Panc1 (cell line): ENCODE data around the gene GTSE1. TPM values are rescaled to one million over a fixed set of nuclear protein-coding genes. Genes with fewer than 3 reads are reported as not detected.

Source experiments
- ATAC-seq: fragments of 200-7000 bp; cut with Tn5 transposase; 2 replicates; pipeline ENCODE4 v1.9.1; 2020; ENCODE audit warnings: mild to moderate bottlenecking, moderate library complexity
- BruUV-seq: library from RNA; stranded (reverse); fragments of 400-500 nt; replicated peaks from 2 replicates; lab custom pipeline; 2021; lab: Mats Ljungman, UMichigan
- CTCF ChIA-PET: fragments of 300-600 bp; sonication (Branson Sonifier 250); formaldehyde crosslinking; loops from one replicate; lab custom pipeline; 2022; ENCODE audit warnings: antibody characterized with exemption; lab: Charles Lee
- POLR2A ChIA-PET: fragments of 300-600 bp; sonication (Branson Sonifier 250); formaldehyde crosslinking; loops from one replicate; lab custom pipeline; 2022; ENCODE audit warnings: antibody characterized with exemption; lab: Charles Lee
- DNase-seq: peaks from one replicate; pipeline ENCODE4 v3.0.0-alpha.2; 2010; ENCODE audit warnings: low read depth, low spot score
- H3K27ac ChIP-seq: 2 replicates; pipeline ENCODE4 v1.5.1; 2011; ENCODE audit warnings: mild to moderate bottlenecking, low read length, inconsistent platforms
- H3K27me3 ChIP-seq: fragments of 200-500 bp; sonication (Bioruptor generic); 2 replicates; pipeline ENCODE4 v1.6.0; 2014; ENCODE audit warnings: low read length, inconsistent platforms; ENCODE audit not compliant: control insufficient read depth, insufficient read depth
- H3K36me3 ChIP-seq: fragments of 200-500 bp; sonication (Bioruptor generic); 2 replicates; pipeline ENCODE4 v1.5.1; 2014; ENCODE audit warnings: inconsistent platforms, mild to moderate bottlenecking, low read length, moderate library complexity; ENCODE audit not compliant: control insufficient read depth, insufficient read depth
- H3K4me1 ChIP-seq: 2 replicates; pipeline ENCODE4 v1.5.1; 2011; ENCODE audit warnings: inconsistent platforms, mild to moderate bottlenecking, low read length, moderate library complexity; ENCODE audit not compliant: control insufficient read depth, insufficient read depth
- H3K4me3 ChIP-seq, 2 experiments: 2 replicates each; pipeline ENCODE4 v1.5.1; 2011 to 2012; ENCODE audit warnings: low read depth in 2 of 2, low read length in 2 of 2, mild to moderate bottlenecking in 2 of 2, inconsistent platforms in 1 of 2, moderate library complexity in 1 of 2
- H3K9me3 ChIP-seq: fragments of 200-500 bp; sonication (Bioruptor generic); 2 replicates; pipeline ENCODE4 v1.5.1; 2014; ENCODE audit warnings: low read depth, mild to moderate bottlenecking, inconsistent platforms, low read length, moderate library complexity; ENCODE audit not compliant: control insufficient read depth, insufficient read depth
- POLR2AphosphoS5 ChIP-seq: IDR thresholded peaks from 2 replicates; pipeline ENCODE4 v1.6.1; 2012; ENCODE audit warnings: mild to moderate bottlenecking, low read depth, low read length, moderate library complexity
- REST ChIP-seq, 2 experiments: IDR thresholded peaks; 2 replicates each; pipeline ENCODE4 v1.6.1; 2011 to 2012; ENCODE audit warnings: low read depth in 2 of 2, control low read depth in 1 of 2, low read length in 1 of 2, mild to moderate bottlenecking in 1 of 2, moderate library complexity in 1 of 2; ENCODE audit not compliant: insufficient read depth in 1 of 2
- SIN3A ChIP-seq: IDR thresholded peaks from 2 replicates; pipeline ENCODE4 v1.6.1; 2012; ENCODE audit warnings: low read depth, mild to moderate bottlenecking, low read length, moderate library complexity, borderline replicate concordance; ENCODE audit not compliant: insufficient read depth
- TCF7L2 ChIP-seq: IDR thresholded peaks from 2 replicates; pipeline ENCODE4 v1.6.1; 2011; ENCODE audit warnings: mild to moderate bottlenecking, low read depth, low read length, inconsistent platforms
- in situ Hi-C: cut with HindIII; loops from 2 replicates; pipeline ENCODE4 v1.10.0; 2016; ENCODE audit warnings: low sequenced_read_pairs, low pct_unique_long_range_greater_than_20kb
- intact Hi-C: fragments of 100-400 bp; cut with micrococcal nuclease; formaldehyde crosslinking; loops from one replicate; pipeline ENCODE4 v1.10.0; 2022; ENCODE audit not compliant: unreplicated experiment
- total RNA-seq: library from RNA; stranded (reverse); gene quantifications from one replicate; pipeline ENCODE4 v1.2.1, GENCODE V29; 2021; ENCODE audit not compliant: unreplicated experiment
- TF ChIP-seq, protein P1 (sequence below): fragments of 450-650 bp; IDR thresholded peaks from 2 replicates; pipeline ENCODE4 v1.5.1; 2017; ENCODE audit warnings: mild to moderate bottlenecking

GTSE1 gene
- total RNA-seq, 1 experiment from 2014 or later: 36.2 TPM

DNA sequence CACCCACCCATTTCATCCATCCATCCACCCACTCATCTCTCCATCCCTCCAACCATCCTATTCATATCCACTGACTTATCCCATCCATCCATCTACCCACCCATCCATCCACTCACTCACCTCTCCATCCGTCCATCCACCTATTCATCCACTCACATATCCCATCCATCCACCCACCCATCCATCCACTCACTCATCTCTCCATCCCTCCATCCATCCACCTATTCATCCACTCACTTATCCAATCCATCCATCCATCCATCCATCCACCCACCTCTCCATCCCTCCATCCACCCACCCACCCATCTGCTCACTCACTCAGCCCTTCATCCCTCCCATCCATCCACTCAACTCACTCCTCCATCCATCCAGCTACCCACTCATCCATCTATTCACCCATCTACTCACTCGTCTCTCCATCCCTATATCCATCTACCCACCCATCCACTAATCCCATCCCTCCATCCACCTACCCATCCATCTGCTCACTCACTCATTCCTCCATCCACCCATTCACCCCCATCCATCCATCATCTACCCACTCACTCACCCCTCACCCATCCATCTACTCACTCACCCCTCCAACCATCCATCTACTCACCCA lies 75.1 kb downstream of the GTSE1 start:
- TF ChIP-seq REST (IDR thresholded peaks at IDR 0.05; ENCODE audit: insufficient read depth in 1 of 2, low read depth in 2 of 2, low read length in 1 of 2) (no peak), POLR2AphosphoS5 (no peak), TCF7L2 (no peak), SIN3A (no peak)
- no peaks in the 10 kb centered on the region for H3K36me3 ChIP-seq
- no peaks in the 10 kb centered on the region for H3K27me3 ChIP-seq
- no peak for ATAC-seq
- POLR2A ChIA-PET: no interaction called here
- BruUV-seq: no TSS peak
- no peaks in the 10 kb centered on the region for H3K4me1 ChIP-seq
- no peak overlapping the region for H3K4me3 ChIP-seq
- DNase-seq: no peak
- CTCF ChIA-PET: no interaction called here
- in situ Hi-C loops: no loop called here
- intact Hi-C loops: no loop called here
- H3K9me3 ChIP-seq: no peaks in the 10 kb centered on the region
- no peak overlapping the region for H3K27ac ChIP-seq

- no TSS peak for BruUV-seq
- Histone ChIP-seq H3K4me3 (no peak overlapping the region), H3K4me1 (no peaks in the 10 kb centered on the region), H3K36me3 (no peaks in the 10 kb centered on the region), H3K27me3 (no peaks in the 10 kb centered on the region), H3K9me3 (no peaks in the 10 kb centered on the region), H3K27ac (no peak overlapping the region)
- TF ChIP-seq REST (IDR thresholded peaks at IDR 0.05; ENCODE audit: insufficient read depth in 1 of 2, low read depth in 2 of 2, low read length in 1 of 2) (no peak), TCF7L2 (no peak), SIN3A (no peak), POLR2AphosphoS5 (no peak)
- TF ChIP-seq, protein P1, sequence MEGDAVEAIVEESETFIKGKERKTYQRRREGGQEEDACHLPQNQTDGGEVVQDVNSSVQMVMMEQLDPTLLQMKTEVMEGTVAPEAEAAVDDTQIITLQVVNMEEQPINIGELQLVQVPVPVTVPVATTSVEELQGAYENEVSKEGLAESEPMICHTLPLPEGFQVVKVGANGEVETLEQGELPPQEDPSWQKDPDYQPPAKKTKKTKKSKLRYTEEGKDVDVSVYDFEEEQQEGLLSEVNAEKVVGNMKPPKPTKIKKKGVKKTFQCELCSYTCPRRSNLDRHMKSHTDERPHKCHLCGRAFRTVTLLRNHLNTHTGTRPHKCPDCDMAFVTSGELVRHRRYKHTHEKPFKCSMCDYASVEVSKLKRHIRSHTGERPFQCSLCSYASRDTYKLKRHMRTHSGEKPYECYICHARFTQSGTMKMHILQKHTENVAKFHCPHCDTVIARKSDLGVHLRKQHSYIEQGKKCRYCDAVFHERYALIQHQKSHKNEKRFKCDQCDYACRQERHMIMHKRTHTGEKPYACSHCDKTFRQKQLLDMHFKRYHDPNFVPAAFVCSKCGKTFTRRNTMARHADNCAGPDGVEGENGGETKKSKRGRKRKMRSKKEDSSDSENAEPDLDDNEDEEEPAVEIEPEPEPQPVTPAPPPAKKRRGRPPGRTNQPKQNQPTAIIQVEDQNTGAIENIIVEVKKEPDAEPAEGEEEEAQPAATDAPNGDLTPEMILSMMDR: no peak
- ATAC-seq (no peak), DNase-seq (no peak)
- in situ Hi-C loops (no loop called here), intact Hi-C loops (no loop called here)
- ChIA-PET CTCF (no interaction called here), POLR2A (no interaction called here)
These were observed 76.0 kb downstream of the GTSE1 start for GRCh38 chr22:46372686-46373085.
